ENCODE results near the gene CD209. TPM values are rescaled to one million over a fixed set of nuclear protein-coding genes. Genes with fewer than 3 reads are reported as not detected.
A peak's percentile ranks its signal among the peaks of the same experiment; 100 is the strongest.

Gene CD209
- total and polyA plus RNA-seq, 2 of the 8 experiments (the other 6 are each of a cell fraction or from before 2014, with no cell fraction given), result 0.05 to 0.22 TPM

DNA sequence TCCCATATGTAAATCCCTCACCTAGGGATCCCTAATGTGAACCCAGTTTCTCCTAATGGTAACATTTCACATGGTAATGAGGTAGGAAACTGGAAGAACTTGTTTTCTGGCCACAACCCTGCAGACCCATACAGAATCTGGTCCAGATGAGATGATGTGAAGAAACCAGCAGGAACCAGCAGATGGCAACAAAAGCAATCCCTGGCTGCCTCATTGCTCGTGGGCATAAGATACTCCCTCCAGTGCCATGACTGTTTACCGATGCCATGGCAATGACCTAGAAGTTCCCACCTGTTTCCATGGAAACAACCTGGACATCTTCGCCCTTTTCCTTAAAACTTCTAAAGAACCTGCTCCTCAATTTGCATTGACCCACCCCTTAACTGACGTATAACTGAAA lies 1.4 kb upstream of the CD209 start:
- H3K36me3 ChIP-seq (ENCODE audit: control insufficient read depth in 2 of 4, insufficient read depth in 4 of 4, low read length in 3 of 4), result no peaks in the 10 kb centered on the region
- no peak overlapping the region for H2BK5ac ChIP-seq (ENCODE audit: low read depth, low read length)
- no peak overlapping the region for H3K4ac ChIP-seq (replicated peaks; ENCODE audit: insufficient read length, low read depth, low read length)
- H2BK20ac ChIP-seq (ENCODE audit: low read length), result no peak overlapping the region
- H3K4me2 ChIP-seq (ENCODE audit: insufficient read depth in 1 of 2, low read depth in 2 of 2, low read length in 2 of 2), result peak overlapping the region in 1 of 2 experiments; percentile 20; a peak in 2 of 4 replicates
- H3K27me3 ChIP-seq (replicated peaks in 1 of 4; ENCODE audit: control insufficient read depth in 3 of 4, extremely low read depth in 1 of 4, insufficient read depth in 3 of 4, low read length in 3 of 4), result no peaks in the 10 kb centered on the region
- H3K23me2 ChIP-seq (ENCODE audit: low read depth, low read length), result no peaks in the 10 kb centered on the region; the same call in 1 of the 2 replicates
- no peak overlapping the region for H2BK120ac ChIP-seq (replicated peaks; ENCODE audit: low read depth, low read length)
- H3K79me1 ChIP-seq (ENCODE audit: low read depth, low read length), result no peaks in the 10 kb centered on the region
- H3K23ac ChIP-seq (ENCODE audit: insufficient read length), result no peak overlapping the region
- H3K27ac ChIP-seq (ENCODE audit: low read depth, low read length), result peak overlapping the region; percentile 50
- DNase-seq (ENCODE audit: low read depth in 1 of 2, low spot score in 2 of 2) (peak; percentile 51 to 60), FAIRE-seq (peak; percentile 99)
- CTCF ChIA-PET (ENCODE audit: partially characterized antibody), result interaction anchor here (0.6 to 1.6 kb wide), 4 partner anchors 11 to 50 kb away, joined by 3 to 5 read pairs (median 4); no protein-coding TSS in a partner anchor
- H2BK12ac ChIP-seq (ENCODE audit: low read depth, low read length), result no peak overlapping the region
- H3K4me3 ChIP-seq (ENCODE audit: extremely low read depth in 1 of 4, insufficient read depth in 2 of 4, low read depth in 3 of 4, low read length in 4 of 4), result 0 out of 8 replicates have a peak overlapping the region, but pooled peaks of 1 of the 4 experiments have one; percentile 22
- H3K9ac ChIP-seq (replicated peaks in 1 of 4; ENCODE audit: extremely low read depth in 1 of 4, low read depth in 3 of 4, low read length in 3 of 4), result no peak overlapping the region
- no peak overlapping the region for H3K14ac ChIP-seq (ENCODE audit: insufficient read length)
- 0 out of 4 replicates have a peak, but pooled peaks cover 0 to 6% of the 10 kb centered on the region in 2 experiments for H3K9me3 ChIP-seq (ENCODE audit: insufficient read depth in 2 of 2, low read depth in 1 of 2, low read length in 1 of 2)
- no peak overlapping the region for H4K91ac ChIP-seq (replicated peaks; ENCODE audit: insufficient read length, low read length)
- POLR2A ChIA-PET (ENCODE audit: partially characterized antibody), result no interaction called here
- H2AFZ ChIP-seq (ENCODE audit: low read length), result no peak overlapping the region
- no peaks in the 10 kb centered on the region for H3K79me2 ChIP-seq (ENCODE audit: control insufficient read depth in 1 of 2, insufficient read depth in 2 of 2, low read length in 2 of 2)
- no peak overlapping the region for H3K18ac ChIP-seq (ENCODE audit: extremely low read depth, low read length)
- peaks cover 3 to 15% (median 8%) of the 10 kb centered on the region in 4 experiments; a peak in 6 of 7 replicates for H3K4me1 ChIP-seq (replicated peaks in 1 of 4; ENCODE audit: control insufficient read depth in 3 of 4, insufficient read depth in 4 of 4, low read length in 3 of 4)
- no peaks in the 10 kb centered on the region for H4K20me1 ChIP-seq (replicated peaks in 1 of 2; ENCODE audit: control insufficient read depth in 1 of 2, insufficient read depth in 2 of 2, low read length in 2 of 2)
- H2BK15ac ChIP-seq (ENCODE audit: low read length), result no peak overlapping the region
- H3K56ac ChIP-seq (replicated peaks; ENCODE audit: insufficient read length, low read depth, low read length), result no peak overlapping the region
- 16% methylated on average over 4 of the region's 4 CpGs; no CpG with 5 or more reads in 1 of the 2 experiments for WGBS, 2 experiments (ENCODE audit: extremely low coverage in 1 of 2, insufficient coverage in 1 of 2, insufficient read length in 1 of 2, insufficient replicate concordance in 2 of 2, low coverage in 1 of 2, low lambda C conversion rate in 2 of 2, missing lambda C conversion rate in 1 of 2)
- H4K8ac ChIP-seq (ENCODE audit: extremely low read depth, insufficient read depth, low read length), result no peak overlapping the region
- H4K5ac ChIP-seq (ENCODE audit: insufficient read length, low read depth, low read length), result no peak overlapping the region
- no peak overlapping the region for H2AK5ac ChIP-seq (ENCODE audit: low read depth, low read length)
- TF ChIP-seq SIN3A (conservative IDR thresholded peaks at IDR 0.05 in 1 of 2, IDR thresholded peaks at IDR 0.05 in 1 of 2; ENCODE audit: low read depth in 1 of 2, low read length in 2 of 2), result 0 out of 4 replicates have a peak, but pooled peaks of 1 of the 2 experiments have one; percentile 85
- TF ChIP-seq RAD21 (IDR thresholded peaks at IDR 0.05 in 1 of 2, conservative IDR thresholded peaks at IDR 0.05 in 1 of 2; ENCODE audit: low read depth in 2 of 2, low read length in 2 of 2), result peak; percentile 71 to 79
- TF ChIP-seq BRCA1 (IDR thresholded peaks at IDR 0.05; ENCODE audit: low read depth, low read length), result no peak

Measured in H1 (cell line).